Activated CD8-positive, alpha-beta memory T cell treated with anti-CD3 and anti-CD28 coated beads for 4 hours (primary cell): ENCODE data around the gene IL1R1.

Experiments
- DNase-seq, 2 donors: peaks; one replicate each; pipeline ENCODE4 v3.0.0-alpha.2; 2020; ENCODE audit warnings: low read depth in 2 of 2

IL1R1 gene

GRCh38 chr2:102138331-102138730, 4.2 kb upstream of the IL1R1 start:
- DNase-seq: no peak

- DNase-seq: no peak
Observed at GRCh38 chr2:102139851-102140250, 2.7 kb upstream of the IL1R1 start.

- no peak for DNase-seq
Observed at GRCh38 chr2:102140377-102140776, 2.2 kb upstream of the IL1R1 start.

GRCh38 chr2:102141011-102141943, 1.3 kb upstream of the IL1R1 start:
- DNase-seq: no peak

- DNase-seq: no peak
Observed at GRCh38 chr2:102142829-102143449, 393 bp downstream of the IL1R1 start.

GRCh38 chr2:102143450-102143985, 972 bp downstream of the IL1R1 start:
- no peak for DNase-seq

GRCh38 chr2:102144128-102144527, 1.6 kb downstream of the IL1R1 start:
- no peak for DNase-seq

GRCh38 chr2:102145107-102145506, 2.6 kb downstream of the IL1R1 start:
- no peak for DNase-seq

- DNase-seq: no peak
Observed at GRCh38 chr2:102145934-102146333, 3.4 kb downstream of the IL1R1 start.

- DNase-seq: peak; percentile 11 to 21
Observed at GRCh38 chr2:102147935-102148334, 5.4 kb downstream of the IL1R1 start.

- no peak for DNase-seq
Observed at GRCh38 chr2:102149243-102149642, 6.7 kb downstream of the IL1R1 start.

- DNase-seq: no peak
Observed at GRCh38 chr2:102149644-102150455, 7.3 kb downstream of the IL1R1 start.

GRCh38 chr2:102154364-102154763, 11.8 kb downstream of the IL1R1 start:
- no peak for DNase-seq

GRCh38 chr2:102154946-102155702, 12.6 kb downstream of the IL1R1 start:
- no peak for DNase-seq

GRCh38 chr2:102155703-102156515, 13.4 kb downstream of the IL1R1 start:
- no peak for DNase-seq

- DNase-seq: no peak
Observed at GRCh38 chr2:102158011-102158755, 15.6 kb downstream of the IL1R1 start.

GRCh38 chr2:102159295-102159694, 16.7 kb downstream of the IL1R1 start:
- DNase-seq: no peak

- no peak for DNase-seq
Observed at GRCh38 chr2:102166189-102166845, 23.8 kb downstream of the IL1R1 start.
